ENCODE measurements around the gene TMEM213. TPM values are rescaled to one million over a fixed set of nuclear protein-coding genes. Genes with fewer than 3 reads are reported as not detected.

The TMEM213 gene
- total RNA-seq, 6 experiments from 2014 or later = not detected

GRCh38 chr7:138857728-138858127 lies 59.9 kb downstream of the TMEM213 start:
- no peaks in the 10 kb centered on the region; the same call in 1 of the 2 replicates for H3K27me3 Mint-ChIP-seq (ENCODE audit: insufficient read depth)
- peaks cover 44% of the 10 kb centered on the region for H3K36me3 Mint-ChIP-seq (ENCODE audit: low read depth)
- DNase-seq = no peak
- TF ChIP-seq CTCF (IDR thresholded peaks at IDR 0.05) = no peak
- no peaks in the 10 kb centered on the region for H3K4me1 Mint-ChIP-seq (ENCODE audit: low read depth)
- peaks cover 10% of the 10 kb centered on the region; the same call in 1 of the 2 replicates for H3K9me3 Mint-ChIP-seq
- H3K27ac Mint-ChIP-seq = no peak overlapping the region
- H3K4me3 Mint-ChIP-seq = no peak overlapping the region

- H3K4me1 Mint-ChIP-seq (ENCODE audit: low read depth) = peaks cover 21% of the 10 kb centered on the region
- H3K27ac Mint-ChIP-seq = no peak overlapping the region
- H3K9me3 Mint-ChIP-seq = peaks cover 10% of the 10 kb centered on the region; the same call in 1 of the 2 replicates
- no peak overlapping the region for H3K4me3 Mint-ChIP-seq
- peaks cover 48% of the 10 kb centered on the region for H3K36me3 Mint-ChIP-seq (ENCODE audit: low read depth)
- H3K27me3 Mint-ChIP-seq (ENCODE audit: insufficient read depth) = no peaks in the 10 kb centered on the region; the same call in 1 of the 2 replicates
- no peak for TF ChIP-seq CTCF (IDR thresholded peaks at IDR 0.05)
- no peak for DNase-seq
Observed at GRCh38 chr7:138861051-138861450, 63.3 kb downstream of the TMEM213 start.

GRCh38 chr7:138863931-138864330 lies 66.1 kb downstream of the TMEM213 start:
- Mint-ChIP-seq H3K36me3 (ENCODE audit: low read depth) (peaks cover 29% of the 10 kb centered on the region), H3K4me3 (no peak overlapping the region), H3K27ac (peak overlapping the region; percentile 73; the same call in 1 of the 2 replicates), H3K4me1 (ENCODE audit: low read depth) (peaks cover 21% of the 10 kb centered on the region), H3K9me3 (no peaks in the 10 kb centered on the region), H3K27me3 (ENCODE audit: insufficient read depth) (peaks cover 1% of the 10 kb centered on the region; the same call in 1 of the 2 replicates)
- no peak for TF ChIP-seq CTCF (IDR thresholded peaks at IDR 0.05)
- DNase-seq = no peak

GRCh38 chr7:138864667-138865066 lies 66.9 kb downstream of the TMEM213 start:
- DNase-seq = peak; percentile 87
- H3K27ac Mint-ChIP-seq = peak overlapping the region; percentile 73
- no peak overlapping the region for H3K4me3 Mint-ChIP-seq
- TF ChIP-seq CTCF (IDR thresholded peaks at IDR 0.05) = no peak
- peaks cover 31% of the 10 kb centered on the region for H3K36me3 Mint-ChIP-seq (ENCODE audit: low read depth)
- peaks cover 21% of the 10 kb centered on the region for H3K4me1 Mint-ChIP-seq (ENCODE audit: low read depth)
- peaks cover 3% of the 10 kb centered on the region; the same call in 1 of the 2 replicates for H3K27me3 Mint-ChIP-seq (ENCODE audit: insufficient read depth)
- H3K9me3 Mint-ChIP-seq = no peaks in the 10 kb centered on the region

- DNase-seq = no peak
- Mint-ChIP-seq H3K4me1 (ENCODE audit: low read depth) (peaks cover 21% of the 10 kb centered on the region), H3K27me3 (ENCODE audit: insufficient read depth) (peaks cover 6% of the 10 kb centered on the region), H3K9me3 (no peaks in the 10 kb centered on the region), H3K27ac (no peak overlapping the region; the same call in 1 of the 2 replicates), H3K4me3 (no peak overlapping the region), H3K36me3 (ENCODE audit: low read depth) (peaks cover 23% of the 10 kb centered on the region)
- peak; percentile 57 for TF ChIP-seq CTCF (IDR thresholded peaks at IDR 0.05)
Observed at GRCh38 chr7:138865843-138866242, 68.0 kb downstream of the TMEM213 start.

- peaks cover 6% of the 10 kb centered on the region for H3K27me3 Mint-ChIP-seq (ENCODE audit: insufficient read depth)
- no peak overlapping the region for H3K4me3 Mint-ChIP-seq
- DNase-seq = no peak
- H3K9me3 Mint-ChIP-seq = no peaks in the 10 kb centered on the region
- peaks cover 21% of the 10 kb centered on the region for H3K4me1 Mint-ChIP-seq (ENCODE audit: low read depth)
- no peak for TF ChIP-seq CTCF (IDR thresholded peaks at IDR 0.05)
- no peak overlapping the region for H3K27ac Mint-ChIP-seq
- H3K36me3 Mint-ChIP-seq (ENCODE audit: low read depth) = peaks cover 26% of the 10 kb centered on the region
Observed at GRCh38 chr7:138866353-138866752, 68.6 kb downstream of the TMEM213 start.

All from HFFc6 (cell line).